Measurements from ENCODE around the gene SLC22A2. TPM values are rescaled to one million over a fixed set of nuclear protein-coding genes. Genes with fewer than 3 reads are reported as not detected.

SLC22A2 gene
- total RNA-seq, 1 donor from 2014 or later: not detected

- DNase-seq (ENCODE audit: low spot score) (no peak), ATAC-seq (no peak)
Measured at GRCh38 chr6:160218810-160219209, 39.8 kb downstream of the SLC22A2 start.

DNA sequence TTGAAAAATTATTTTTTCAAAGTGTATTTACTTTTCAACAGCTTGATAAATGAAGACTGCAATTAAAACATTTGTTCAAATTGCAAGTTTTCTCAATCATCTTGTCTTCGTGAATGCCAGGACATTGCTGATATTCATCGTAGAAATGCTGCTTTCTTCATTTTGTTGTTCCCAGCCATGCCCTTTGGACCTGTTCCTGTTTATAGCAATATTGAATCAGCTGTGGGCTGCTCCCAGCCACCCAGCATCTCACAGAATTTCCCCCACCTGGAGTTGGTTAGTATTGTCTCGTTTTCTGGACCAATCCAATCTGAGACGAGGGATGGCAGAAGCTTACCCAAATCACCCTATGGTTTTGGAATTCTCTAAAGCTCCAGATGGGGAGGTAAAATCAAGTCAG is 40.8 kb downstream of the SLC22A2 start:
- ATAC-seq (peak; percentile 51), DNase-seq (ENCODE audit: low spot score) (no peak)

DNA sequence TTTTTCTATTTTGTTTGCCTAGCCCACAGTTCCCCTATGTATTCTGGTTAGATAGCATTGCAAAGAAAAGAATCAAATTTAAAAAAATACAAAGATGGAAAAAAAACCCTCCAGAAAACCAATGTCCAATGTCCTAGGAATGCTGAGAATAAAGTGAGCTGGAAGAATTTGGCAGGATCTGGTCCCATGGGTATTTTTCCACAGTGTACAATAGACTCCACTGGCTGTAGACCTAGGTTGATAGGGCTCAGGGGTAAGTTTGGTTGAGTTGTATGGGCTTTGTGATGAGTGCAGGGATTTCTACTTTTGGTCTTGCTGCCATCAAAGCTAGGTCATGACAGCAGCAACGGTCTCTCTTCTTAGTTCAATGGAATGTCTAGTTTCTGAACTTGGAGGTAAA is 41.5 kb downstream of the SLC22A2 start:
- no peak for ATAC-seq
- DNase-seq (ENCODE audit: low spot score): no peak

DNA sequence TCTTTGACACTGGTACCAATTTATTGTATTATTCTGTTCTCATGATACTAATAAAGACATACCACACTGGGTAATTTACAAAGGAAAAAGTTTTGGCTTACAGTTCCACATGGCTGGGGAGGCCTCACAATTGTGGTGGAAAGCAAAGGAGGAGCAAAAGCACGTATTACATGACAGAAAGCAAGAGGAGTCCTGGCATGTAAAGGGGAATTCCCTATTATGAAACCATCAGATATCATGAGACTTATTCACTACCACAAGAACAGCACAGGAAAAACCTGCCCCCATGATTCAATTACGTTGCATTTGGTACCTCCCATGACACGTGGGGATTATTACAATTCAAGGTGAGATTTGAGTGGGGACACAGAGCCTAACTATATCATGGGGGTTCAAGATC is 43.4 kb downstream of the SLC22A2 start:
- DNase-seq (ENCODE audit: low spot score) (no peak), ATAC-seq (no peak)

DNA sequence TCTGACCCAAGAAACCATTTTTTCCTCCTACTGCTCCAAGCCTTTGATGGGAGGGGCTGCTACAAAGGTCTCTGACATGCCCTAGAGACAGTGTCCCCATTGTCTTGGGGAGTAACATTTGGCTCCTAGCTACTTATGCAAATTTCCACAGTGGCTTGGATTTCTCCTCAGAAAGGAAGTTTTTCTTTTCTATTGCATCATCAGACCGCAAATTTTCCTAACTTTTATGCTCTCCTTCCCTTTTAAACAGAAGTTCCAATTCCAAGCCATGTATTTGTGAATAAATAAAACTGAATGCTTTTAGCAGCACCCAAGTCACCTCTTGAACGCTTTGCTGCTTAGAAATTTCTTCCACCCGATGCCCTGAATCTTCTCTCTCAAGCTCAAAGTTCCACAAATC is 51.0 kb downstream of the SLC22A2 start:
- ATAC-seq (no peak), DNase-seq (ENCODE audit: low spot score) (no peak)

DNA sequence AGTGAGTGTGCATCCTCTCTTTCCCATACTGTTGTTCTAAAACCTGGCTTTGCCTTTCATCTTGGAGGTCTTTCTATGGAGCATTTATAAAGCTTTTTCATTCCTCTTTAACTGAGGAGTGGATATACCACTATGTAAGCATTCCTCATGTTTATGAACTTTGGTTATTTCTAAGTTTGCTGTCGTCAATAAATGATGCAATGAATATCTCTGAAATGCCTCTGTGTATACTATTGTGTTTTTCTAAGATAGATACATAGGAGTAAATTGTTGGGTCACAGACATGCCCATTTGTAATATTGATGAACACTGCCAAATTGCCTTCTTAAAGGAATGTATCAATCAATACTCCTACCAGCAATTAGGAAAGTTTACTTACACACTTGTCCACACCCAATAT is 53.9 kb downstream of the SLC22A2 start:
- no peak for DNase-seq (ENCODE audit: low spot score)
- no peak for ATAC-seq

DNA sequence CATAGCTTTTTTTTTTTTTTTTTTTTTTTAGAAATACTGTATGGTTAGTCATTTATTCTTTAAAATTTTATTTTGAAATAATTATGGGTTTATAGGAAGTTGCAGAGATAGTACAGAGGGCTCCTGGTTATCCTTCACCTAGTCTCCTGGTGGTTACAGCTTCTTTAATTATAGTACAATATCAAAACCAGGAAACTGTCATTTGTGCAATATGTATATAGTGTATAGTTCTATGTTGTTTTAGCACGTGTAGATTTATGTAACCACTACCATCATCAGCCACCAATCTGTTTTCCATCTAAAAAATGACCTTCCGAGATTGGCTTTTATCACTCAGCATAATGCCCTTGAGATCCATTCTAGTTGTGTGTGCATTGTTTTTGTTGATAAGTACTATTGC is 54.7 kb downstream of the SLC22A2 start:
- DNase-seq (ENCODE audit: low spot score): no peak
- ATAC-seq: no peak

DNA sequence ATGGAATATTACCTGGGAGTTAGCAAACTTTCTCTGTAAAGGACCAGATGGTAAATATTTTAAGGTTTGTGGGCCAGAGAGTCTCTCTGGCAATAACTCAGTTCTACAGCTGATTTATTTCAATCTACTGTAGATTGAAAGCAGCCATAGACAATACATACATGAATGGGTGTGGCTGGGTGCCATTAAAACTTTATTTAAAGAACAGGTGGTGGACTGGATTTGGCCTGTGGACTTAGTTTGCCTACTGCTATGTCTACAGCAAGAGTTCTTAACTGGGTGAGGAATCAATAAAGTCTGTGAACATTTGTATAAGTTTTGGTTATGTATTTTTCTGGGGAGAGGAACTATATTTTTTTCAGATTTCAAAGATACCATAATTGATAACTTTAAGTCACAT is 55.1 kb downstream of the SLC22A2 start:
- DNase-seq (ENCODE audit: low spot score): no peak

DNA sequence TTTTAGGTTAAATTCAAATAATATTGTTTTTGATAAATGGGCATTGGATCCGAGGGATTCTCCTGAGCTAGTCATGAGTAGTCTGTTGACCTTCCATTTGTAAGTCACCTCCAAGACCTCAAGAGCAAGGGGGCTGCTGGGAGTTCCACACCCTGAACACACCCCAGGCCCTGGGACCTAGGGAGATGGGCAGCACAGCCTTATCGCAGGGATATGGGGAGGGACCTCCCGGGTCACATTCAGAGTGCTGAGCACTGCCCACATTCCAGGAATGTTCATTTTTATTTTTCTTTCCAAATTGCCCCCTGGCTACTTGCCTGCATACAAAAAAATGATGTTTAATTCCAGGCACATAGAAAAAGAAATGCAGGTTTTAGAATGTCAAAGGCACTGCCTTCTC is 55.5 kb downstream of the SLC22A2 start:
- no peak for DNase-seq (ENCODE audit: low spot score)
- ATAC-seq: no peak

More for the DNA sequence above, 55.1 kb downstream of the SLC22A2 start:
- ATAC-seq: no peak

- ATAC-seq (no peak), DNase-seq (ENCODE audit: low spot score) (no peak)
Measured at GRCh38 chr6:160202411-160202810, 56.2 kb downstream of the SLC22A2 start.

DNA sequence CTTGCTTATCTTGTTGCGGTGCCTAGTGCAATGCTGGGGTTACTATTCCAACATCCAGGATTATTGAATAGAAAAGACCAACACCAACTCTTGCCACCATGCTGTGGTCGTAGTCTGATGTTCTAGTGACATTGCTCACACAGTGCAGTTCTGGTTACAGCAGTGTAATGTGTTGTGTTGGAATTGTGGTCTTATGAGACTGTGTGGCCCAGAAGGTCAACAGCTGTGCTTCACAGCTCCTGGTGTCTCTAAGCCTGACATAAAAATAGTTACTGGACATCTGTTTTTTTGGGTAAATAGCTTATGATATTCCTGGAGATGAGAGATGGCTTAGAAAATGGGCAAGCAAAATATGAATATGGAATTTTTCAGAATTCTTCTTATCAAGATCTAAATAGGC is 57.6 kb downstream of the SLC22A2 start:
- no peak for DNase-seq (ENCODE audit: low spot score)
- no peak for ATAC-seq

- ATAC-seq (peak; percentile 97), DNase-seq (ENCODE audit: low spot score) (no peak)
Measured at GRCh38 chr6:160198606-160199211, 59.9 kb downstream of the SLC22A2 start.

DNA sequence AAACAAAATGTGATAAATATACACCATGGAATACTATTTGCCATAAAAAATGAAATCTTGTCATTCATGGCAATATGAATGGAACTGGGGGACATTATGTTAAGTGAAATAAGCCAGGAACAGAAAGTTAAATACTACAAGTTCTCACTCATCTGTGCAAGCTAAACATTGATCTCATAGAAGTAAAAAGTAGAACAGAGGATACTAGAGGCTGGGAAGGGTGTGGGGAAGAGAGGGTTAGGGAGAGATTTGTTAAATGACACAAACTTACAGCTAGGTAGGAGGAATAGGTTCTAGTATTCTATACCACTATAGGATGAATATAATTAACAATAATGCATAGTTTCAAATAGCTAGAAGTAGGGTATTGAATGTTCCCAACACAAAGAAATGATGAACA is 61.0 kb downstream of the SLC22A2 start:
- ATAC-seq (no peak), DNase-seq (ENCODE audit: low spot score) (no peak)

- ATAC-seq: no peak
- DNase-seq (ENCODE audit: low spot score): no peak
Measured at GRCh38 chr6:160194808-160195207, 63.8 kb downstream of the SLC22A2 start.

DNA sequence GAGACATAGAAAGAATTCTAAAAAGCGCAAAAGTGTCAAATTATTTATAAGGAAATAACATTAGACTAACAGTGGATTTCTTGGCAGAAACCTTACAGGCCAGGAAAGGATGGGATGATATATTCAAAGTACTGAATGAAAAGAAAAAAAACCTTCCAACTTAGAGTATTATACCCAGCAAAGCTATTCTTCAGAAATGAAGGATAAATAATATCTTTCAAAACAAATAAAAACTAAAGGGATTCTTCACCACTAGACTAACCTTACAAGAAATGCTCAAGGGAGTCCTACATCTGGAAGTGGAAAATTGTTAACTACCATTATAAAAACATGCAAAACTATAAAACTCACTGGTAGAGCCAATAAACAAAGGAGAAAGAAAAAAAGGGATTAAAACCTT is 65.8 kb downstream of the SLC22A2 start:
- ATAC-seq (no peak), DNase-seq (ENCODE audit: low spot score) (no peak)

- DNase-seq (ENCODE audit: low spot score) (no peak), ATAC-seq (no peak)
Measured at GRCh38 chr6:160190973-160191372, 67.6 kb downstream of the SLC22A2 start.

DNA sequence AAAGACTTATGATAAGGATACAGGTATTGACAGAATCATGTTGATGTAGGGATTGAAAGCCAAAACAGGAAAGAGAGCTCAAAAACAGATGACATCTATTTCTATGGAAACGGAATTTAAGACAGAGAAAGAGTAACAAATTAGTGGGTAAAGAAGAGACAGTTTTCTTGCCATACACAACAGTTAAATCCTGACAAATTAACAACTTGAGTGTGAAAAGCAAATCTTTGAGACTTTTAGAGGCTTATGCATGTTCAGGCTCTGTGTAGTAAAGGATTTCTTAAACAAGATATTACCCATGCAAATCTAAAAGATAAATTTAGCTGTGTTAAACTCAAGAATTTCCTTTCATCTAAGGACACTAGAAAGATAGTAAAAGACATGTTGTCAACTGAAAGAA is 68.5 kb downstream of the SLC22A2 start:
- no peak for DNase-seq (ENCODE audit: low spot score)
- ATAC-seq: no peak

GRCh38 chr6:160188773-160189172 is 69.8 kb downstream of the SLC22A2 start:
- no peak for ATAC-seq

DNA sequence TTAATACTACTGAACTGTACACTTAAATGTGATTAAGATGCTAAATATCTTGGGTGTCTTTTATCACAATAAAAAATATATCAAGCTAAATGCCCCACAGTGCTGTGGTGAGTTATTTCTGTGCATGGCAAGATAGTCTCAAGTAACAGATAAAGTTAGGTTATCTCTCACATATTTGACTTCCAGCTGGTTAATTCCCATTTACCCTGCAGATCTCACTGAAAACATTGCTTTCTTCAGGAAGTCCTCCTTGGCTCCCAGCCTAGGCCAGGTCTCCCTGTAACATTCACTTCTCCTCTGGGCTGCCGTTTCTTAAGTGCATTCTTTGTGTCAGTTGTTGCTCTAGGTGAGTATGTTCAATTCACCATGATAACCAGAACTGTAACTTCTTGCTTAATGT is 77.9 kb downstream of the SLC22A2 start:
- no peak for ATAC-seq
- no peak for DNase-seq (ENCODE audit: low spot score)

More at GRCh38 chr6:160188773-160189172, 69.8 kb downstream of the SLC22A2 start:
- no peak for DNase-seq (ENCODE audit: low spot score)

GRCh38 chr6:160178271-160178670 is 80.3 kb downstream of the SLC22A2 start:
- DNase-seq (ENCODE audit: low spot score): no peak
- no peak for ATAC-seq

- no peak for DNase-seq (ENCODE audit: low spot score)
- no peak for ATAC-seq
Measured at GRCh38 chr6:160177220-160177619, 81.4 kb downstream of the SLC22A2 start.

DNA sequence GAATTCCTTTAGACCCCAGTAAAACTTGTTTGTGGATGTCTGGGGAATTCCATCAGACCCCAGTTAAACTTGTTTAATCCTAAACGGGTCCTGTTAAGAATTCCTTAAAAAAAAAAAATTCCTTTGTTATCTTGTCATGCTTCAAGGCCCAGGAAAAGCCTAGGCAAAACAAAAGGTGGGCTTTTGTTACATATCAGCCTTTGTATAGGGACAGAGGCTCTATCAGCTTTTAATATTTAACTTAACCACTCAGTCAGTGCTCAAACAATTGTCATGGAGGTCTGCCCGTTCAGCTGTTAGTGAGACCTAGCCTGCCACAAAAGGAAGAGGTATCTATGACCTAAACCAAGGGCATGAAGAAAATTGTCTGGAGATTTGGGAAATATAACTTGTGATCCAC is 83.9 kb downstream of the SLC22A2 start:
- DNase-seq (ENCODE audit: low spot score): no peak

GRCh38 chr6:160173806-160174527 is 84.7 kb downstream of the SLC22A2 start:
- ATAC-seq (no peak), DNase-seq (ENCODE audit: low spot score) (no peak)

More for the DNA sequence above, 83.9 kb downstream of the SLC22A2 start:
- ATAC-seq: no peak

All from left lobe of liver (tissue), 2 donors.